ENCODE measurements around the gene SUN2. TPM values are rescaled to one million over a fixed set of nuclear protein-coding genes. Genes with fewer than 3 reads are reported as not detected.

SUN2 gene
- total and polyA plus RNA-seq, 4 donors = 58.6 to 220 (median 107) TPM

DNA sequence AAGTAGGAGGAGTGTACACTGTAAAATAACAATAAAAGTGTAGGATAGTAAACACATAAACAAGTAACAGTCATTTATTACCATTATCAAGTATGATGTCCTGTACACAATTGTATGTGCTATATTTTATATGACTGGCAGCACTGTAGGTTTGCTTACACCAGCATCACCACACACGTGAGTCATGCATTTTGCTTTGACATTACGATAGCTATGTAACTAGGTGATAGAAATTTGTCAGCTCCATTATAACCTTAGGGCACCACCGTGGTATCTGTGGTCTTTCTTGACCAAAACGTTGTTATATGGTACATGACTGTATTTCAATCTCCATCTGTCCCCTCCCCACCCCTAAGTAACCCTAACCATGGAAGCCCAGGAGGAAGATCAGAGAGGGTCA, 37.0 kb upstream of the SUN2 start:
- peak overlapping the region in 1 of 2 donors; percentile 85 for H3K9ac ChIP-seq (ENCODE audit: insufficient read depth in 1 of 2, low read length in 2 of 2)
- DNase-seq (no peak), ATAC-seq (ENCODE audit: insufficient read depth, low FRiP score) (no peak)
- H3K4me1 ChIP-seq (ENCODE audit: control insufficient read depth in 5 of 5, insufficient read depth in 5 of 5, low read length in 5 of 5) = peaks cover 2 to 31% (median 11%) of the 10 kb centered on the region in 5 donors
- 69 to 73% methylated on average over 4 of the region's 4 CpGs for WGBS, 2 donors
- no peaks in the 10 kb centered on the region for H3K9me3 ChIP-seq (ENCODE audit: control insufficient read depth in 4 of 4, insufficient read depth in 3 of 4, low read length in 3 of 4)
- H3K36me3 ChIP-seq (ENCODE audit: control insufficient read depth in 4 of 4, insufficient read depth in 4 of 4, low read length in 4 of 4) = peaks cover 5 to 12% (median 9%) of the 10 kb centered on the region in 4 donors
- TF ChIP-seq, protein P1, sequence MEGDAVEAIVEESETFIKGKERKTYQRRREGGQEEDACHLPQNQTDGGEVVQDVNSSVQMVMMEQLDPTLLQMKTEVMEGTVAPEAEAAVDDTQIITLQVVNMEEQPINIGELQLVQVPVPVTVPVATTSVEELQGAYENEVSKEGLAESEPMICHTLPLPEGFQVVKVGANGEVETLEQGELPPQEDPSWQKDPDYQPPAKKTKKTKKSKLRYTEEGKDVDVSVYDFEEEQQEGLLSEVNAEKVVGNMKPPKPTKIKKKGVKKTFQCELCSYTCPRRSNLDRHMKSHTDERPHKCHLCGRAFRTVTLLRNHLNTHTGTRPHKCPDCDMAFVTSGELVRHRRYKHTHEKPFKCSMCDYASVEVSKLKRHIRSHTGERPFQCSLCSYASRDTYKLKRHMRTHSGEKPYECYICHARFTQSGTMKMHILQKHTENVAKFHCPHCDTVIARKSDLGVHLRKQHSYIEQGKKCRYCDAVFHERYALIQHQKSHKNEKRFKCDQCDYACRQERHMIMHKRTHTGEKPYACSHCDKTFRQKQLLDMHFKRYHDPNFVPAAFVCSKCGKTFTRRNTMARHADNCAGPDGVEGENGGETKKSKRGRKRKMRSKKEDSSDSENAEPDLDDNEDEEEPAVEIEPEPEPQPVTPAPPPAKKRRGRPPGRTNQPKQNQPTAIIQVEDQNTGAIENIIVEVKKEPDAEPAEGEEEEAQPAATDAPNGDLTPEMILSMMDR (IDR thresholded peaks at IDR 0.05; ENCODE audit: control extremely low read depth, extremely low read depth) = no peak
- peaks cover 0 to 6% (median 0%) of the 10 kb centered on the region in 3 donors for H3K27me3 ChIP-seq (ENCODE audit: control insufficient read depth in 3 of 3, insufficient read depth in 3 of 3, low read length in 2 of 3)
- peak overlapping the region in 1 of 2 donors; percentile 80 for H3K27ac ChIP-seq (ENCODE audit: low read depth in 1 of 2, low read length in 1 of 2)
- no peak overlapping the region for H3K4me3 ChIP-seq

DNA sequence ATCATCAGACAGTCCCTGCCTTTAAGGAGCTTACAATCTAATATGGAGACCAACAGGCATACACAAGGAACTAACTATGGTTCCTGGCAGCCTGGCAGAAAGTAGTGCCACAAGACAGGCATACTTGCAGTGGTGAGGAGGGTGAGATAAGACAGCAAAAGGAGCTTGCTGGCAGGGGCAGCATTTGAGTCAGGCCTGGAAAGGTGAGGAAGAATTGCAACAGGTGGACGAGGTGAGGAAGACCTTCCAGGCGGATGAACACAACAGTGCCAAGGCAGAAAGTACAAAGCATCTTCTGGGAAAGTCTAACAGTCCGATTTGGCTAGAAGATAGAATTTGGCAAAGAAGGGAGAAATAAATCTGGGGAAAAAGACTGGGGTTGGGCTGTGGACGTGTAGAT, 33.8 kb upstream of the SUN2 start:
- TF ChIP-seq, protein P1 (IDR thresholded peaks at IDR 0.05; ENCODE audit: control extremely low read depth, extremely low read depth) = no peak
- DNase-seq = no peak
- peaks cover 4 to 34% (median 13%) of the 10 kb centered on the region in 5 donors for H3K4me1 ChIP-seq (ENCODE audit: control insufficient read depth in 5 of 5, insufficient read depth in 5 of 5, low read length in 5 of 5)
- H3K36me3 ChIP-seq (ENCODE audit: control insufficient read depth in 4 of 4, insufficient read depth in 4 of 4, low read length in 4 of 4) = peaks cover 5 to 14% (median 10%) of the 10 kb centered on the region in 4 donors
- H3K9me3 ChIP-seq (ENCODE audit: control insufficient read depth in 4 of 4, insufficient read depth in 3 of 4, low read length in 3 of 4) = no peaks in the 10 kb centered on the region
- no peak for ATAC-seq (ENCODE audit: insufficient read depth, low FRiP score)
- no peaks in the 10 kb centered on the region for H3K27me3 ChIP-seq (ENCODE audit: control insufficient read depth in 3 of 3, insufficient read depth in 3 of 3, low read length in 2 of 3)
- H3K9ac ChIP-seq (ENCODE audit: insufficient read depth in 1 of 2, low read length in 2 of 2) = no peak overlapping the region
- peak overlapping the region; percentile 9 to 80 for H3K27ac ChIP-seq (ENCODE audit: low read depth in 1 of 2, low read length in 1 of 2)
- no peak overlapping the region for H3K4me3 ChIP-seq
- 96% methylated on average over 4 of the region's 4 CpGs for WGBS, 2 donors

DNA sequence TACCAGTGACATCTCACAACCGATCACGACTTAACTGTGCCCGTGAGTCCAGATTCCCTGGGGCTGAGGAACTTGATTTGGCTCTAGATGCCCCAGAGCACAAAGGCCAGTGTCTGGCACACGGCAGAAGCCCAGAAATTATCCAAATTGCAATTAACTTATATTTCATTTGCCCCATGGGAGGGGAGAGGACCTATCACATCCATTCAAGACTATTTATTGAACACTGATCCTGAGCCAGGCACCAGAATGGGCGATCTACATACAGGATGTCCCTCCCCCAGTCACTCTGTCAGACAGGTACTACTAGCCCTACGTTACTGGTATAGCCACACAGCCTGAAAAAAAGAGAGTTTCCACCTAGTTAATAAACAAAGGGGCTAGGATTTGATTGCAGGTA, 33.0 kb upstream of the SUN2 start:
- TF ChIP-seq, protein P1 (IDR thresholded peaks at IDR 0.05; ENCODE audit: control extremely low read depth, extremely low read depth) = no peak
- Histone ChIP-seq H3K27ac (ENCODE audit: low read depth in 1 of 2, low read length in 1 of 2) (peak overlapping the region; percentile 68 to 80), H3K4me1 (ENCODE audit: control insufficient read depth in 5 of 5, insufficient read depth in 5 of 5, low read length in 5 of 5) (peaks cover 4 to 30% (median 13%) of the 10 kb centered on the region in 5 donors), H3K27me3 (ENCODE audit: control insufficient read depth in 3 of 3, insufficient read depth in 3 of 3, low read length in 2 of 3) (no peaks in the 10 kb centered on the region), H3K9me3 (ENCODE audit: control insufficient read depth in 4 of 4, insufficient read depth in 3 of 4, low read length in 3 of 4) (no peaks in the 10 kb centered on the region), H3K9ac (ENCODE audit: insufficient read depth in 1 of 2, low read length in 2 of 2) (no peak overlapping the region), H3K36me3 (ENCODE audit: control insufficient read depth in 4 of 4, insufficient read depth in 4 of 4, low read length in 4 of 4) (peaks cover 5 to 14% (median 10%) of the 10 kb centered on the region in 4 donors), H3K4me3 (no peak overlapping the region)
- DNase-seq (no peak), ATAC-seq (ENCODE audit: insufficient read depth, low FRiP score) (no peak)
- WGBS, 2 donors = 71 to 86% methylated on average over 6 of the region's 6 CpGs
